Peyer's patch (tissue), 4 donors: Measurements from ENCODE around the gene SHKBP1.

Experiments
- POLR2A ChIP-seq, 2 donors: fragments of 450-650 bp; IDR thresholded peaks; one replicate each; pipeline ENCODE4 v1.5.1; 2017; ENCODE audit warnings: antibody characterized with exemption in 2 of 2, mild to moderate bottlenecking in 2 of 2, moderate library complexity in 2 of 2
- TF ChIP-seq, protein P1 (sequence below), 6 experiments: fragments of 450-650 bp in 4 of 6; fragments of 200-600 bp in 2 of 6; sonication (generic) in 1 of 6; IDR thresholded peaks; one replicate each; pipeline ENCODE4 v1.5.1; 2017 to 2019; ENCODE audit warnings: antibody characterized with exemption in 6 of 6, mild to moderate bottlenecking in 3 of 6, moderate library complexity in 1 of 6

DNA sequence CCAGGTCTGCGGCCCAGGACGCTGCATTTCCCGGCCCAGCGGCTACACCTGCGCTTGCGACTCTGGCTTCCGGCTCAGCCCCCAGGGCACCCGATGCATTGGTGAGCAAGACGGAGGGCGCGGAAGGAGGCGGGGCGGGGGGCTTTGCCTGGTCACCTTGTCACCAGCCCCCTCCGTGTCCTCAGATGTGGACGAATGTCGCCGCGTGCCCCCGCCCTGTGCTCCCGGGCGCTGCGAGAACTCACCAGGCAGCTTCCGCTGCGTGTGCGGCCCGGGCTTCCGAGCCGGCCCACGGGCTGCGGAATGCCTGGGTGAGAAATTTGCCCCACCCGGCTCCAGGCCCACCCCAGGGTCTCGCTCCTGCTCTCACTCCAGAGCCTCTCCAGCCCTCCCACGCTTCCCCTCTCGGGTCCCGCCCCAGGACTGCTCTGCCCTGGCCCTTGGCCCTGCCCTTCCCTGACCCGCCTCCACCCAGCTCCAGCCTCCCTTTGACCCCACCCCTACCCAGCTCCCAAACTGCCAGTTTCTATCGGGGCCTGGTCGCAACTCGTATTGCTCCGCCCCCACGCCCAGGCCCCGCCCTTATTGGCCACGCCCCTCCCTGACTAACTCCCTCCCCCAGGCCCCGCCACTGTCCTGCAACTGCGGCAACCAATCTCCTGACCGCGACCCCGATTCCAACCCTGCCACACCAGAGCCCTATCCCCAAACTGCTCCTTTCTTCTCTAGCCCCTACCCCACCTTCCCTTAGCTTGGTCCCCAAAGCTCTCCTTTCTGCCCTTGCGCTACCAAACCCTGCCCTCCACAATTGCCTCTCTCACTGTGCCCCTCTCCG, 33.1 kb downstream of the SHKBP1 start:
- TF ChIP-seq, protein P1, sequence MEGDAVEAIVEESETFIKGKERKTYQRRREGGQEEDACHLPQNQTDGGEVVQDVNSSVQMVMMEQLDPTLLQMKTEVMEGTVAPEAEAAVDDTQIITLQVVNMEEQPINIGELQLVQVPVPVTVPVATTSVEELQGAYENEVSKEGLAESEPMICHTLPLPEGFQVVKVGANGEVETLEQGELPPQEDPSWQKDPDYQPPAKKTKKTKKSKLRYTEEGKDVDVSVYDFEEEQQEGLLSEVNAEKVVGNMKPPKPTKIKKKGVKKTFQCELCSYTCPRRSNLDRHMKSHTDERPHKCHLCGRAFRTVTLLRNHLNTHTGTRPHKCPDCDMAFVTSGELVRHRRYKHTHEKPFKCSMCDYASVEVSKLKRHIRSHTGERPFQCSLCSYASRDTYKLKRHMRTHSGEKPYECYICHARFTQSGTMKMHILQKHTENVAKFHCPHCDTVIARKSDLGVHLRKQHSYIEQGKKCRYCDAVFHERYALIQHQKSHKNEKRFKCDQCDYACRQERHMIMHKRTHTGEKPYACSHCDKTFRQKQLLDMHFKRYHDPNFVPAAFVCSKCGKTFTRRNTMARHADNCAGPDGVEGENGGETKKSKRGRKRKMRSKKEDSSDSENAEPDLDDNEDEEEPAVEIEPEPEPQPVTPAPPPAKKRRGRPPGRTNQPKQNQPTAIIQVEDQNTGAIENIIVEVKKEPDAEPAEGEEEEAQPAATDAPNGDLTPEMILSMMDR (IDR thresholded peaks at IDR 0.05) = no peak
- TF ChIP-seq POLR2A (IDR thresholded peaks at IDR 0.05) = peak; percentile 79 to 83
